ENCODE data around the gene MRRF. TPM values are rescaled to one million over a fixed set of nuclear protein-coding genes. Genes with fewer than 3 reads are reported as not detected.
"Not testable (repeated sequence)": the region's sequence is repeated elsewhere in the genome, so short reads cannot be mapped to it uniquely, and the experiment has no call there.

The MRRF gene
- total RNA-seq, 1 donor from 2014 or later = 35.9 TPM

DNA sequence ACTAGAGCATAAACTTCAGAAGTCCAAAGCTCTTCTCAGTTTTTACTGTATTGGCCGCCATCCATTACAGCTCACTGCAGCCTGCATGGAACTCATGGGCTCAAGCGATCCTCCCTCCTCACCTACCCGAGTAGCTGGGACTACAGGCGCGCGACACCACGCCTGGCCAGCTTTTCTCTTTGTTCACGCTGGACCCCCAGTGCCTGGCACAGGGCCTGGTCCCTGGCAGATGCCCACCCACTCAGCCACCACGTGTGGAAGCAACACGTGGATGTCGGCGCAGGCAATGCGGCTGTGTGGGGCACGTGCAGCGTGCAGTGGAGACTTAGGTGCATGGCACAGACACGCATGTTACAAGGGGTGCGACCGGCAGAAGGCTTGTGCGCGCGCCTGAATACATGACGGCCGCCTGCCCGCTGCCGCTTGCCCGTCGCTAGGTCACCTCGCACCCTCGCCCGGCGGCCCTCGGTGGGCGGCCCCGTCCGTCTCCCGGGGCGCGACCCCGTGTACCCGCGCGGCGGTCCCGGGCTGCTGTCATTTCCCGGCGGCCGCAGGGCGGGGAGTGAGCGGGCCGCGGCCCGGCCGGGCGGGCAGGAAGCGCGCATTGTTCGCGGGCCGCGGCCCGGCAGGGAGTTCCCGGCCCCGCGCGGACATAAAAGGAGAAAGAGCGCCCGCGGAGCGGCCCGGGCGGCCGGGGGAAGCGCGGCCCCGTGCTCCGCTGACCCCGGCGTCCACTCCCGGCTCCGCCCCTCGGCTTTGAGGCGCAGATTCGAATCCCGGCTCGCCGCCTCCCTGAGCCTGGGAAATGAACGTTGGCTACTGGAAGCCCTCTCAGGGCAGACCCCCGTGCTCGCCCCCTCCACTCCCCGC, 82.0 kb downstream of the MRRF start:
- intact Hi-C loops (cut with DNase I) = loop anchor here (5.0 kb wide), 1 partner anchor 39 kb away; no protein-coding TSS in a partner anchor
- DNase-seq (ENCODE audit: low spot score) = no peak

DNA sequence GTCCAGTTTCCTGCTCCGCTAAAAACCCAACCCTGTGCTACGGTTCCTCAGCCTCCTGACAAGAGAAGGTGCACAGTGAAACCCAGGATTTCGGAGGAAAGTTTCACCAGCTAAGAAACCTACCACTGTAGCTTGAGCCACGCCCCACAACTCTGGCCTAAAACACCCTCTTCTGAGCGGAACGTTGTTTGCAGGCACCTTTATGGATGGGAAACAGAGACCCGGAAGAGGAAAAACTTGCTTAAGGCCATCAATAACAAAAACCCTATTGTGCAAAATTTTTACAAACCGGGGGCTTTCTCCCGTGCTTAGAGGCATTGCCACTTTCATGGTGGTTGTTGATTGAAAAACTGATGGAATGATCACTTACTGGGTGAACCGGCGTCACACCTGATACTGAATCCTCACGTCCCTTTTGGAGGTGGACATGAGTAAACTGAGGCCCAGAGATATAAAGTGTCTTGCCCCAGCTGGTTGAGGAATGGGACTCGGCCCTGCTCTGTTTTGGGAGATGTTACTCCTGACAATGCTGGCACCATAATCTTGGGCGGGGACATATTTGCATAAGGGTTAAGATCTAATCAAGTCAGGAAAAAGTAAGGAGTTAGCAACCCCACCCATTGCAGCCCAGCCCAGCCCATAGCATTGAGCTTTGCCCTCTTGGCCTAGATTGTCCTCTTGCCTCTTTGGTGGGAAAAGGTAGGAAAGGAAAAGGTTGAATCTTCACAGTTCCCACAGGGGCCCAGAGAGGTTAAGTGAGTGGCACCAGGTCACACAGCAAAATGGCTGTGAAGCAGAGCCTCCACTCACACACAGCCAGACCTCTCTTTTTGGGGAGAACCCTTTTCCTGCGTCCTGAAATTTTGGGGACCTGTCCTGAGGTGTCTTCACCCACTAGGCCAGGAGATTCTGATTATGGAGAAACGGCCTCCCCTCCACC, 82.9 kb downstream of the MRRF start:
- no peak for DNase-seq (ENCODE audit: low spot score)
- intact Hi-C loops (cut with DNase I) = loop anchor here (2.0 to 5.0 kb wide), 2 partner anchors 40 to 83 kb away; partner anchors contain the start of genes MRRF and RBM18

- DNase-seq (ENCODE audit: low spot score) = no peak
- intact Hi-C loops (cut with DNase I) = loop anchor here (2.0 to 5.0 kb wide), 2 partner anchors 41 to 84 kb away; partner anchors contain the start of genes MRRF and RBM18
These were observed 83.7 kb downstream of the MRRF start for GRCh38 chr9:122348288-122348777.

DNA sequence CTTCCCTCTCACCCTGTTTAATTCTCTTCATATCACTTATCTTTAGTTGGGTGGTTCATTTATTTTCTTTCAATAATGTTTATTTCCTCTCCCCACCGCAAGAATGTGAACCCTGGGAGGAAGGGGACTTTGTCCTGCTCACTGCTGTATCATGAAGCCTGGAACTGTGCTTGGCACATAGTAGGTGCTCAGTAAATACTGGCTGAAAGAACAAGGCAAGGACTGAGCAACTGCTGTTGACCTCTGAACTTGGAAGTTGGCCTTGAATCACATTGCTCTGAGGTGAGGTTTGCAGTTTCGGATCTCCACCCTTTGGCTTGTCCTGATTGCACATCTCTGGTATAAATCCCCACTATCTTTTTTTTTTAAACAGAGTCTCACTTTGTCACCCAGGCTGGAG, 84.1 kb downstream of the MRRF start:
- intact Hi-C loops (cut with DNase I) = loop anchor here (2.0 to 5.0 kb wide), 2 partner anchors 41 to 84 kb away; partner anchors contain the start of genes MRRF and RBM18
- DNase-seq (ENCODE audit: low spot score) = no peak

GRCh38 chr9:122349201-122349600, 84.5 kb downstream of the MRRF start:
- intact Hi-C loops (cut with DNase I) = loop anchor here (2.0 to 5.0 kb wide), 2 partner anchors 42 to 84 kb away; partner anchors contain the start of genes MRRF and RBM18
- DNase-seq (ENCODE audit: low spot score) = no peak

DNA sequence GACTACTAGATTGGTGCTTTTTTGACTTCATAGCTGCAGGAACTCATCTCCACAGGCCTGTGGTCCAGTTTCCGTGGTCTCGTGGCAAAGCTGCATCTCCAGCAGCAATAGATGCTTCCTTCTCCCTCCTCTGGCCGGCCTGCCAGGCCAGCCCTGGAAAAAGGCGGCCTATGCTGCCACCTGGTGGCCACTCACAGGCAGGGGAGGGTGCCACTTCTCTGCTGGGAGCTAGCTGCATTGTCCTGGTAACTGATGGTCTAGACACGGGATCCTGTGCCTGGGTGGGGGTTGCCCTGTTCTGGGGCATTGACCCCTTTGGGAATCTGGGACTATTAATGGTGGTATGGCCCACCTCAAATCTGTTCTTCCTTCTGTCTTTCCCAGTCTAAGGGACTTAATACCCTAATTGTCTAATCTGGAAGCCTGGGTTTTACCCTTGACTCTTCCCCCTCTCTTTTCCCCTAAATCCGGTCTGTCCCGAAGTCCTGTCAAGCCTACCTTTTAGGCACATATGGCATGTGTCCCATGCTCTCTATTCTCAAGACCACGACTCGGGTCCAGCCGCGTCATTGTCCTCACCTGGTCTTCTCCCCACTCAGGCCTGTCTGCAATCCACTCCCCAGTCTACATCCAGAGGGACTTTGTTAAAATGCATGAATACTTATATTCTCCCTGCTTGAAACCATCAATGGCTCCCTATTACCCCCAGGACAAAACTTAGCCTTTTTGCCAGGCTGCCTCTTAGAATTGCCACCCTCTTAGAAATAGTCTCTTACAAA, 86.1 kb downstream of the MRRF start:
- DNase-seq (ENCODE audit: low spot score) = peak; percentile 91
- intact Hi-C loops (cut with DNase I) = loop anchor here (1.0 kb wide), 2 partner anchors 225 to 251 kb away; no protein-coding TSS in a partner anchor

DNA sequence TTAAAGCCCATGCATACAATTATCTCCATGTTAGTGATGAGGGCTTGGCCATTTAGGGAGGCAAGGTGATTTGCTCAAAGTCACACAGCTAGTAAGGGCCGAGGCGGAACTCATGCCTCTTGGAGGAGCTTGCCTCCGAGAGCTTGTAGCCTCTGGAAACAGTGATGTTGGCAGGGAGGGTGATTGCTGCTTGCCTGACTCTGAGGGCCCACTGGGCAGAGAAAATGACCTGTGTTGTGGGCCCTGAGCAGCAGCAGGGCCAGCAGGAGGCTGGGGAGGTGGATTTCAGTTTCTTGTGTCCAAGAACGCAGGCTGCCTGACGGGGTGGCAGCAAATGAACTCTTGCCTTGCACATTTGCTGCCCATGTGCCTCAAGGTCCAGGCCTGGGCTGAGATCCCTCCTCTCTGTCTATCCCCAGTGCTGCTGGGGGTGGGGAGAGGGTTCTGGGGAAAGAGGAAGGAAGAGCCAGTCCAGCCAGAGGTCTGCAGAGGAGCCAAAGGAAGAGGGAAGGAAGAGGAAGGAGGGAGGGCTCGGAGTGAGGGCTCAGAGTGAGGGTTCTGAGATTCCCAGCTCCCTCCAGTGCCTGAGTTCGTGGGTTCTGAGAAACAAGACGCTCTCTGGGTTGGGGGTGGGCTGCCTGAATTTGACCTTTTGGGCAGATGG, 90.0 kb downstream of the MRRF start:
- no peak for DNase-seq (ENCODE audit: low spot score)
- intact Hi-C loops (cut with DNase I) = no loop called here

- no peak for DNase-seq (ENCODE audit: low spot score)
- intact Hi-C loops (cut with DNase I) = no loop called here
These were observed 90.7 kb downstream of the MRRF start for GRCh38 chr9:122355336-122355875.

DNA sequence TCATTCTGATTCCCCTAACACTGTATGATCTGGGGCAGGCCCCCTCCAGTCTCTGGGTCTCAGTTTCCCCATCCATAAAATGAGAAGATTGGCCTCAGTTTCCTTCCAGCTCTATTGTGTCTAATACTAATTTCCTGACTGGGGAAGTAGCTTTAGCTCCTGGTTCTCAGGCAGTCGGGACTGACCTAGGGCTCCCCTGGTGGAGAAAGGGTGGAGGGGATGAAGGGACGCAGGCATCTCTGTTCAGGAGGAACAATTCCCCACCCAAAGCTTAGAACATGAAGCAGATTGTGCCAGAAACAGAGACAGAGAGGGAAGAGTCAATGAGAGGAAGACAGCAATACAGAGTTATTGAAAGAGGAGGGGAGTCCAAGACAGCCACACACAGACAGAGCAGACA, 91.9 kb downstream of the MRRF start:
- intact Hi-C loops (cut with DNase I) = no loop called here
- no peak for DNase-seq (ENCODE audit: low spot score)

DNA sequence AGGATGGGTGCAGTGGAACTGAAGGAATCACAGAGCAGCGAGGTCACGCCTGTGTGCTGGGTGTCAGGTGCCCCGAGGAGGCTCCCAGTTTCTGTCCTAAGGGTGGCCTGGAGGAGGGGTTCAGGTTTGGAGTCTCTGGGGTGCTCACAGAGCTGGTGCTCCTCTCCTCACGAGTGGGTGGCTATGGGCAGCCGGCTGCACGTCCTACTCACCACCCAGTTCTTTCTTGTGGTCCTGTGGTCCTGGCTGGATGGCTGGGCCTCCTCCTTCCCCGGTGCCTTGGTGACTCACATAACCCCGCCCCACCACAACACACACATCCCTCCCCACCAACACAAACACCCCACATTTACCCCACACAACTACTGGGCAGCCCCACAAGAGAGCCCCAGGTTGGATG, 96.2 kb downstream of the MRRF start:
- no peak for DNase-seq (ENCODE audit: low spot score)
- intact Hi-C loops (cut with DNase I) = no loop called here

DNA sequence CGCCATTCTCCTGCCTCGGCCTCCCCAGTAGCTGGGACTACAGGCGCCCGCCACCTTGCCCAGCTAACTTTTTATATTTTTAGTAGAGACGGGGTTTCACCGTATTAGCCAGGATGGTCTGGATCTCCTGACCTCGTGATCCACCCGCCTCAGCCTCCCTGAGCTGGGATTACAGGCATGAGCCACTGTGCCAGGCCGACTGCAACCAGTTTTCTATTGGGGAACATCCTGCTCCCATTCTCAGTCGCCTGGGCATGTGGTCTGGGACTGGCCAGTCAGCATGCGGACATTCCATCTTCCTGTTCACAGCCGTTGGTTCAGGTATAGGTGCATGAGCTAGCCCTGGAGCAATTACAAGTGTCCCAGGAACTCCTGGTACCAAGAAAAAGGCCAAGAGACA, 98.4 kb downstream of the MRRF start:
- DNase-seq (ENCODE audit: low spot score); intact Hi-C loops (cut with DNase I): not testable (repeated sequence)

DNA sequence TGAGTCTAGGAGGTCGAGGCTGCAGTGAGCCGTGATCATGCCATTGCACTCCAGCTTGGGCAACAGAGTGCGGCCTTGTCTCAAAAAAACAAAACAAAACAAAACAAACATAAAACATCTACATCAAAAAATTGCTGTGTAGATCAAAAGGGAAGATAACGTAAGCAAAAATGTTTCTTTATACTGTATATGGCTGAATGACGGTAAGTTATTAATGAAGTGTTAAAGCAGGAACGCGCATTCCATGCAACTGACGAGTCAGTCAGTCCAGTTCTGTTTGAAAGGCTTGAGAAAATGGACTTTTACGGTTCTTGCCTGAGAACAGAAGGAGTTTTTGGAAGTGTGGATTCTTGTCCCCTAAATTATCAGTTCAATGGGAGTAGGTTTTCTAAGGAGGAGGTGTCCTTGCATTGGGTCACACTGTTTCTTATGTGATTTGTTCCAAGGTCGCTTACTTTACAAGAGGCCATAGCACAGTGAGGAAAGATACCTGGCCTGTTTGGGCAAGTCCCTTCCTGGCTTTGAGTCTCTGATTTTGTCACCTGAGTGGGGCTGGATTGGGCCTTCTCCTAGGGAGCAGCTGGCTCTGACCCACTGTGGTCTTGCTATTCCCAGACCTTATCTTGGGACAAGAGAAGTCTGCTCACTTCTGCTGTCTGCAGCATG, 99.6 kb downstream of the MRRF start:
- DNase-seq (ENCODE audit: low spot score) = no peak
- intact Hi-C loops (cut with DNase I) = no loop called here

GRCh38 chr9:122364783-122365150, 100.1 kb downstream of the MRRF start:
- intact Hi-C loops (cut with DNase I) = no loop called here
- no peak for DNase-seq (ENCODE audit: low spot score)

DNA sequence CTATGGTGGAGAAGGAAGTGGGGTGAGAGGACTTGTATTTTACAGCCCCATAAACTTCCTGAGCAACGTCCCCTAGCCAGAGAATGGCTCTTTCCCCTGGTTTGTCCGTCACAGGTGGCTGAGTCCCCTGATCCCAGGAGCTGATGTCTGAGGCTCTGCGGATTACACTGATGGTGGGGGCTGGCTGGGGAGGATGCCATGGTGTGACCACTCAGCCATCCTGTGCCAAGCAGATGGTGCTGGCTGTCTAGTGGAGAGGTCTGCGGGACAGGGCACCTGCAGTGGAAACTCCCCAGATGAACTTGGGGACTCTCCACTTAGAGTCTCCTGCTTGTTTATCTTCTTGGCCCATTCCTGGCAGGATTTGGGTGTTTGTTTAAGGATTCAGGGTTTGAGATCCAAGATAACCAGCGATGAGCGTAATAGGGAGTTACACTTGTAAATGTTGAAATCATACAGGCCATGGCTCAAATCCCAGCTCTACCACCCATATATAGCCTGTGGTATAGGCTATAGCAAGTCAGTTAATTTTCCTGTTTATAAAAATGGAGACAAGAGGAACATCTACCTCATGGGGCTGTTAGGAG, 101.5 kb downstream of the MRRF start:
- intact Hi-C loops (cut with DNase I) = no loop called here
- no peak for DNase-seq (ENCODE audit: low spot score)

- intact Hi-C loops (cut with DNase I) = no loop called here
- no peak for DNase-seq (ENCODE audit: low spot score)
These were observed 102.4 kb downstream of the MRRF start for GRCh38 chr9:122367065-122367464.

GRCh38 chr9:122367774-122368460, 103.2 kb downstream of the MRRF start:
- no peak for DNase-seq (ENCODE audit: low spot score)

GRCh38 chr9:122368642-122369041, 104.0 kb downstream of the MRRF start:
- intact Hi-C loops (cut with DNase I) = no loop called here
- DNase-seq (ENCODE audit: low spot score) = no peak

More at GRCh38 chr9:122367774-122368460, 103.2 kb downstream of the MRRF start:
- intact Hi-C loops (cut with DNase I) = no loop called here

Data from cardiac septum (tissue), 1 donor.